Measurements from ENCODE around the gene ZPBP. TPM values are rescaled to one million over a fixed set of nuclear protein-coding genes. Genes with fewer than 3 reads are reported as not detected.
A peak's percentile ranks its signal among the peaks of the same experiment; 100 is the strongest.

The ZPBP gene, protein sequence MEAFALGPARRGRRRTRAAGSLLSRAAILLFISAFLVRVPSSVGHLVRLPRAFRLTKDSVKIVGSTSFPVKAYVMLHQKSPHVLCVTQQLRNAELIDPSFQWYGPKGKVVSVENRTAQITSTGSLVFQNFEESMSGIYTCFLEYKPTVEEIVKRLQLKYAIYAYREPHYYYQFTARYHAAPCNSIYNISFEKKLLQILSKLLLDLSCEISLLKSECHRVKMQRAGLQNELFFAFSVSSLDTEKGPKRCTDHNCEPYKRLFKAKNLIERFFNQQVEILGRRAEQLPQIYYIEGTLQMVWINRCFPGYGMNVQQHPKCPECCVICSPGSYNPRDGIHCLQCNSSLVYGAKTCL
- not detected in 2 replicates for total RNA-seq (ENCODE audit: low replicate concordance)

- TF ChIP-seq, protein P1, sequence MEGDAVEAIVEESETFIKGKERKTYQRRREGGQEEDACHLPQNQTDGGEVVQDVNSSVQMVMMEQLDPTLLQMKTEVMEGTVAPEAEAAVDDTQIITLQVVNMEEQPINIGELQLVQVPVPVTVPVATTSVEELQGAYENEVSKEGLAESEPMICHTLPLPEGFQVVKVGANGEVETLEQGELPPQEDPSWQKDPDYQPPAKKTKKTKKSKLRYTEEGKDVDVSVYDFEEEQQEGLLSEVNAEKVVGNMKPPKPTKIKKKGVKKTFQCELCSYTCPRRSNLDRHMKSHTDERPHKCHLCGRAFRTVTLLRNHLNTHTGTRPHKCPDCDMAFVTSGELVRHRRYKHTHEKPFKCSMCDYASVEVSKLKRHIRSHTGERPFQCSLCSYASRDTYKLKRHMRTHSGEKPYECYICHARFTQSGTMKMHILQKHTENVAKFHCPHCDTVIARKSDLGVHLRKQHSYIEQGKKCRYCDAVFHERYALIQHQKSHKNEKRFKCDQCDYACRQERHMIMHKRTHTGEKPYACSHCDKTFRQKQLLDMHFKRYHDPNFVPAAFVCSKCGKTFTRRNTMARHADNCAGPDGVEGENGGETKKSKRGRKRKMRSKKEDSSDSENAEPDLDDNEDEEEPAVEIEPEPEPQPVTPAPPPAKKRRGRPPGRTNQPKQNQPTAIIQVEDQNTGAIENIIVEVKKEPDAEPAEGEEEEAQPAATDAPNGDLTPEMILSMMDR (IDR thresholded peaks at IDR 0.05; ENCODE audit: insufficient read depth, low read length) = peak; percentile 52
- no peak within 1 kb of the TSS for H3K4me3 ChIP-seq (ENCODE audit: low read depth, low read length)
- peak; percentile 35 for DNase-seq (ENCODE audit: low read depth)
Observed at GRCh38 chr7:50092579-50093491, at the start of gene ZPBP. TSS of gene ZPBP (minus strand) at chr7:50093246. CDS start at chr7:50093194, 52 bp downstream.

- DNase-seq (ENCODE audit: low read depth) = peak; percentile 60
- H3K4me3 ChIP-seq (ENCODE audit: low read depth, low read length) = no peak overlapping the region
- TF ChIP-seq, protein P1 (IDR thresholded peaks at IDR 0.05; ENCODE audit: insufficient read depth, low read length) = peak; percentile 71
Observed at GRCh38 chr7:50142425-50143017, 49.5 kb upstream of the ZPBP start.

- DNase-seq (ENCODE audit: low read depth) = no peak
- no peak overlapping the region for H3K4me3 ChIP-seq (ENCODE audit: low read depth, low read length)
- TF ChIP-seq, protein P1 (IDR thresholded peaks at IDR 0.05; ENCODE audit: insufficient read depth, low read length) = no peak
Observed at GRCh38 chr7:50141854-50142253, 48.8 kb upstream of the ZPBP start.

- TF ChIP-seq, protein P1 (IDR thresholded peaks at IDR 0.05; ENCODE audit: insufficient read depth, low read length) = no peak
- DNase-seq (ENCODE audit: low read depth) = no peak
- H3K4me3 ChIP-seq (ENCODE audit: low read depth, low read length) = no peak overlapping the region
Observed at GRCh38 chr7:50141131-50141530, 48.1 kb upstream of the ZPBP start.

DNA sequence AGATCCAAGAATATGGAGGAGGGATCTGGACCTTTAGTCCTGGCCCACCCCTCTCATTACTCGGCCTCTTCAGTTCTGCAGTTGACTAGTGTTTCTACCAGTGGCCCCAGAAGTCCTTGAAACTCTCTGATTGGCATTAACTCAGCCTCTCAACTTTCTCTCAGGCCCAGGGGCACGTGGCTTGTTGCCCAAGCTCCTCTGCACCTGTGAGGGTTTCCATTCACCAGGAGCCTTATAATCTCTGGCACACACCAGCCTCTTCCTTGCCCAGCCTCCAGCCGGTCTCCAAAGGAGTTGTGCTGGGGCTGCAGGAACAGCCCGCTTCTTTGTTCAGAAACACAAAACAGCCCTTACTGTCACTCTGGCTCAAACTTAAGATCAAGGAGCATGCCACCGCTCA lies 47.6 kb upstream of the ZPBP start:
- no peak for DNase-seq (ENCODE audit: low read depth)
- H3K4me3 ChIP-seq (ENCODE audit: low read depth, low read length) = no peak overlapping the region
- TF ChIP-seq, protein P1 (IDR thresholded peaks at IDR 0.05; ENCODE audit: insufficient read depth, low read length) = no peak

DNA sequence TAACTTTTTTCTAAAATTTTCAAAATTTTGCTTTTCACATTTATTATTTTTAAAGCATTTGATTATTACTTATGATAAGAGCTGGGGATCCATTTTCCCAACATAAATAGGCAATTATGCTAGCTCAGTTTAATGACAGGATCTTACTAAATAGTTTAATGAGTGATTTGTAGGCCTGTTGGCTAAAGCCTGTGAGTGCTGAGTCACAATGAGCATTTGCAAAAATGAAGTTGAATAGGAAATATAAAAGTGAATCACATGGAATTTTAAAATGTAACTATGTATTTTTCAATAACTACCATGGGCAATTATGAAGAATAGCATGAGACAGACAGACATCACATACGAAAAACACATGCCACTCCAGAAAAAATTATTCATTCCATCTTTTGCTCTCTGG lies 45.1 kb upstream of the ZPBP start:
- no peak for DNase-seq (ENCODE audit: low read depth)

More for the DNA sequence above, 45.1 kb upstream of the ZPBP start:
- H3K4me3 ChIP-seq (ENCODE audit: low read depth, low read length) = no peak overlapping the region
- TF ChIP-seq, protein P1 (IDR thresholded peaks at IDR 0.05; ENCODE audit: insufficient read depth, low read length) = no peak
